ENCODE data around the gene SLC38A1. TPM values are rescaled to one million over a fixed set of nuclear protein-coding genes. Genes with fewer than 3 reads are reported as not detected.

SLC38A1 gene
- total and polyA plus RNA-seq, 4 donors = 13.7 to 60.3 (median 26.4) TPM

DNA sequence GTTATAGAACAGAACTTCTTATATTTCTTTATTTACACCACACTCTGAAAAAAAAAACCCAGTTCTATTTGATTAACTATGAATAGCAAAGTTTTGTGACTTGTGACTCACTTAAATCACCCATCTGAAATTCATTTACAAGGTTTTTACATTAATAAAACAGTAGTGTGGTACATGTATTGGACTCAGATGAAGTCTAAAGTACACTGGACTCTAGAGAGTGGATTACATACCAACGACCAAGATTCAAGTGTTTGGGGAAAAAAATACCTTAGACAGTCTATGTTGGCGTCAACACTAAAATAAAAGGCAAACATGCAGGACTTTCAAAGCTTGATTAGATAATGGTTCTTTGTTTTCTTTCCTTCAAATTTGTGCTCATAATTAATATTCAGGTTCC, 85.7 kb downstream of the SLC38A1 start:
- Histone ChIP-seq H3K4me3 (no peak overlapping the region), H3K9me3 (ENCODE audit: control insufficient read depth in 4 of 4, insufficient read depth in 3 of 4, low read length in 3 of 4) (no peaks in the 10 kb centered on the region), H3K36me3 (ENCODE audit: control insufficient read depth in 4 of 4, insufficient read depth in 4 of 4, low read length in 4 of 4) (peaks cover 0 to 7% (median 1%) of the 10 kb centered on the region in 4 donors), H3K4me1 (ENCODE audit: control insufficient read depth in 5 of 5, insufficient read depth in 5 of 5, low read length in 5 of 5) (no peaks in the 10 kb centered on the region), H3K9ac (ENCODE audit: insufficient read depth in 1 of 2, low read length in 2 of 2) (no peak overlapping the region), H3K27me3 (ENCODE audit: control insufficient read depth in 3 of 3, insufficient read depth in 3 of 3, low read length in 2 of 3) (peaks cover 0 to 2% (median 0%) of the 10 kb centered on the region in 3 donors), H3K27ac (ENCODE audit: low read depth in 1 of 2, low read length in 1 of 2) (no peak overlapping the region)
- 67 to 77% methylated on average over 2 of the region's 2 CpGs for WGBS, 2 donors
- no peak for DNase-seq
- no peak for ATAC-seq (ENCODE audit: insufficient read depth, low FRiP score)
- TF ChIP-seq, protein P1, sequence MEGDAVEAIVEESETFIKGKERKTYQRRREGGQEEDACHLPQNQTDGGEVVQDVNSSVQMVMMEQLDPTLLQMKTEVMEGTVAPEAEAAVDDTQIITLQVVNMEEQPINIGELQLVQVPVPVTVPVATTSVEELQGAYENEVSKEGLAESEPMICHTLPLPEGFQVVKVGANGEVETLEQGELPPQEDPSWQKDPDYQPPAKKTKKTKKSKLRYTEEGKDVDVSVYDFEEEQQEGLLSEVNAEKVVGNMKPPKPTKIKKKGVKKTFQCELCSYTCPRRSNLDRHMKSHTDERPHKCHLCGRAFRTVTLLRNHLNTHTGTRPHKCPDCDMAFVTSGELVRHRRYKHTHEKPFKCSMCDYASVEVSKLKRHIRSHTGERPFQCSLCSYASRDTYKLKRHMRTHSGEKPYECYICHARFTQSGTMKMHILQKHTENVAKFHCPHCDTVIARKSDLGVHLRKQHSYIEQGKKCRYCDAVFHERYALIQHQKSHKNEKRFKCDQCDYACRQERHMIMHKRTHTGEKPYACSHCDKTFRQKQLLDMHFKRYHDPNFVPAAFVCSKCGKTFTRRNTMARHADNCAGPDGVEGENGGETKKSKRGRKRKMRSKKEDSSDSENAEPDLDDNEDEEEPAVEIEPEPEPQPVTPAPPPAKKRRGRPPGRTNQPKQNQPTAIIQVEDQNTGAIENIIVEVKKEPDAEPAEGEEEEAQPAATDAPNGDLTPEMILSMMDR (IDR thresholded peaks at IDR 0.05; ENCODE audit: control extremely low read depth, extremely low read depth) = no peak

DNA sequence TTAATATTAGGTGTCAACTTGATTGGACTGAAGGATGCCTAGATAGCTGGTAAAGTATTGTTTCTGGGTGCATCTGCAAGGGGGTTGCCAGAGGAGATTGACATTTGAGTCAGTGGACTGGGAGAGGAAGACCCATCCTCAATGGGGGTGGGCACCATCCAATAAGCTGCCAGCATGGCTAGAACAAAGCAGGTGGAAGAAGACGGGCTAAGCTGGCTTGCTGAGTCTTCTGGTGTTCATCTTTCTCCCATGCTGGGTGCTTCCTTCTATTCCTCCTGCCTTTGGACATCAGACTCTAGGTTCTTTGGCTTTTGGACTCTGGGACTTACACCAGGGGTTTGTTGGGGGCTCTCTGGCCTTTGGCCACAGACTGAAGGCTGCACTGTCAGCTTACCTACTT, 87.4 kb downstream of the SLC38A1 start:
- H3K27ac ChIP-seq (ENCODE audit: low read depth in 1 of 2, low read length in 1 of 2) = no peak overlapping the region
- peaks cover 0 to 5% (median 1%) of the 10 kb centered on the region in 4 donors for H3K36me3 ChIP-seq (ENCODE audit: control insufficient read depth in 4 of 4, insufficient read depth in 4 of 4, low read length in 4 of 4)
- H3K9ac ChIP-seq (ENCODE audit: insufficient read depth in 1 of 2, low read length in 2 of 2) = no peak overlapping the region
- TF ChIP-seq, protein P1 (IDR thresholded peaks at IDR 0.05; ENCODE audit: control extremely low read depth, extremely low read depth) = no peak
- WGBS, 2 donors = 91% methylated on average over 1 of the region's 1 CpG
- H3K4me3 ChIP-seq = no peak overlapping the region
- H3K9me3 ChIP-seq (ENCODE audit: control insufficient read depth in 4 of 4, insufficient read depth in 3 of 4, low read length in 3 of 4) = no peaks in the 10 kb centered on the region
- no peak for DNase-seq
- H3K27me3 ChIP-seq (ENCODE audit: control insufficient read depth in 3 of 3, insufficient read depth in 3 of 3, low read length in 2 of 3) = peaks cover 0 to 2% (median 0%) of the 10 kb centered on the region in 3 donors
- no peak for ATAC-seq (ENCODE audit: insufficient read depth, low FRiP score)
- no peaks in the 10 kb centered on the region for H3K4me1 ChIP-seq (ENCODE audit: control insufficient read depth in 5 of 5, insufficient read depth in 5 of 5, low read length in 5 of 5)

DNA sequence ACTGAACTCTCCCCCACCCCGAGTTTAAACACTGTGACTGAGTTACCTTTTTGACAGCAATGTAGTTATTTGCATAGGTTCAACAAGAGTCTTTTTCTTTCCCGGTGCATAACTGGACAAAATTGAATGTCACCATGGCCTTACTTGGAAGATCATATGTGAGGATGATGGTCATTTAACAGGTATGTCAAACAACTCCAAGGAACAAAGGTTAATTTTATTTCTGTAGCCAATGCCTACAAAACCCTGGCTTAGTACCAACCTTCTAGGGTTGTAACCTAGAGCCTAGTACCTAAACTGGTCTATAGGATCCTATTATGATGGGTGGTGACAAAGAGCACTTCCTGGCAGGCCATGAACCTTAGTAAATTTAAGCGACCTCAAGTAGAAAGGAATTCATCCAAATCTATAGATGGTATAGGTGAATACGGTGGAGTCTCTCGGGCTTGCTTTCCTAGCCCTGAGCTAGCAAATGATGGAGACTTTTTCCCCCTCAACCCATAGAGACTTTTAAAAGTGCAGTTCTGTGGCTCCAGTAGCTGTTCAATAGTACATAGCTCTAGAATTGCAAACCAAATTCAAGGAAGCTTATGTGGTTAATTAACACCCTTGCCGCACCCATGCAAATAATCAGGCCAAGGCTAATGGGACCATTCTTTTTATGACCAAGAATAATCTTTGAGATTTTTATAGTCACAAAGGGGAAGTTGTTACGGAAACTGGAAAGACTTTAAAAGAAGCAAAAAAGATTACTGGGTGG, 89.0 kb downstream of the SLC38A1 start:
- 78 to 80% methylated on average over 7 of the region's 7 CpGs for WGBS, 2 donors
- DNase-seq (no peak), ATAC-seq (ENCODE audit: insufficient read depth, low FRiP score) (no peak)

More for the DNA sequence above, 89.0 kb downstream of the SLC38A1 start:
- no peaks in the 10 kb centered on the region for H3K9me3 ChIP-seq (ENCODE audit: control insufficient read depth in 4 of 4, insufficient read depth in 3 of 4, low read length in 3 of 4)
- H3K27ac ChIP-seq (ENCODE audit: low read depth in 1 of 2, low read length in 1 of 2) = no peak overlapping the region
- H3K4me3 ChIP-seq = no peak overlapping the region
- peaks cover 0 to 2% (median 0%) of the 10 kb centered on the region in 3 donors for H3K27me3 ChIP-seq (ENCODE audit: control insufficient read depth in 3 of 3, insufficient read depth in 3 of 3, low read length in 2 of 3)
- H3K4me1 ChIP-seq (ENCODE audit: control insufficient read depth in 5 of 5, insufficient read depth in 5 of 5, low read length in 5 of 5) = no peaks in the 10 kb centered on the region
- H3K36me3 ChIP-seq (ENCODE audit: control insufficient read depth in 4 of 4, insufficient read depth in 4 of 4, low read length in 4 of 4) = no peaks in the 10 kb centered on the region
- no peak overlapping the region for H3K9ac ChIP-seq (ENCODE audit: insufficient read depth in 1 of 2, low read length in 2 of 2)
- TF ChIP-seq, protein P1 (IDR thresholded peaks at IDR 0.05; ENCODE audit: control extremely low read depth, extremely low read depth) = no peak
